Measurements from ENCODE around the gene ZNF462. TPM values are rescaled to one million over a fixed set of nuclear protein-coding genes. Genes with fewer than 3 reads are reported as not detected.
"Not testable (repeated sequence)": the region's sequence is repeated elsewhere in the genome, so short reads cannot be mapped to it uniquely, and the experiment has no call there.

The ZNF462 gene
- total and polyA plus RNA-seq, 4 donors: 30.6 to 61.7 (median 41.7) TPM

DNA sequence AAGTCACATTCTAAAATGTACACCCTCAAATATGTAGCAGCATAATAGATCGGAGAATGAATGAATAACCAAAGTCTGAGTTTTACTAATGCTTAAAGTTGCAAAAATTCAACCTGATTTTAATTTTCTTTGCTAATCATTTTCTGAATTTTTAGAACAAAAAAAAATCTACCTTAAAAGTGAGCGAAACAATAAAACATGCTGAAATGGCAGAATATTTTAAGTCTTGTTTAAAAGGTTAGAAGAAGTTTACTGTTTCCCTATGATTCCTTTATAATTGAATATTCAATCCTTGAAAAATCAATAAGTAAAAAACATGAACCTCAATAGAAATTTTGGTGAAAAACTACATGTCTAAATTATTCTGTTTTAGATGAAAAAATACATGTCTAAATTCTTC is 27.1 kb upstream of the ZNF462 start:
- no peaks in the 10 kb centered on the region for H3K4me1 ChIP-seq (ENCODE audit: control insufficient read depth, insufficient read depth, low read length)
- no peaks in the 10 kb centered on the region for H3K27me3 ChIP-seq (ENCODE audit: control insufficient read depth, insufficient read depth, low read length)
- no CpG with 5 or more reads among the region's 2 CpGs for WGBS (ENCODE audit: insufficient coverage)
- no peaks in the 10 kb centered on the region for H3K36me3 ChIP-seq (ENCODE audit: control insufficient read depth, insufficient read depth, low read length)
- no peak overlapping the region for H3K4me3 ChIP-seq (ENCODE audit: low read depth, low read length)
- no peaks in the 10 kb centered on the region for H3K9me3 ChIP-seq (ENCODE audit: control insufficient read depth, insufficient read depth, low read length)
- no peak for DNase-seq (ENCODE audit: low read depth in 4 of 6, low spot score in 6 of 6)
- H3K27ac ChIP-seq (ENCODE audit: low read depth, low read length): no peak overlapping the region

DNA sequence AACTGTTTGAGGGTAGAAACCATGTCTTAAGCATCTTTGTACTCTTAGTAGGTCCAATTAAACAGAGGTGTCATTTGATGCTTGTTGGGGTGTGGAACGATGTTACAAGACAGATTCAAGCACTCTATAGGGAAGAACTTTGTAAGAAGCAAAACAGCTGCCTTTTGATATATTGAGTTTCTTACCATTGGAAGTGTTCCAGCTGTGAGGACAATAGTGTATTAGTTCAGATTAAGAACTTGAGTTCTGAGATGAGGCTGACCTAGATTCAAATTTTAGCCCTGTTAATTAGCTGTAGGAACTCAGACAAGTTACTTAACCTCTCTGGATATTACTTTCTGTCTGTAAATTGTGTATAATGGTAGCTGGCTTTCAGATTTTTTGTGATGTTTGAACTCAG is 19.6 kb upstream of the ZNF462 start:
- H3K4me3 ChIP-seq (ENCODE audit: low read depth, low read length): no peak overlapping the region
- DNase-seq (ENCODE audit: low read depth in 4 of 6, low spot score in 6 of 6): no peak
- H3K27me3 ChIP-seq (ENCODE audit: control insufficient read depth, insufficient read depth, low read length): no peaks in the 10 kb centered on the region
- no peaks in the 10 kb centered on the region for H3K36me3 ChIP-seq (ENCODE audit: control insufficient read depth, insufficient read depth, low read length)
- no peaks in the 10 kb centered on the region for H3K9me3 ChIP-seq (ENCODE audit: control insufficient read depth, insufficient read depth, low read length)
- 78% methylated on average over 1 of the region's 1 CpG for WGBS (ENCODE audit: insufficient coverage)
- H3K4me1 ChIP-seq (ENCODE audit: control insufficient read depth, insufficient read depth, low read length): no peaks in the 10 kb centered on the region
- H3K27ac ChIP-seq (ENCODE audit: low read depth, low read length): no peak overlapping the region

DNA sequence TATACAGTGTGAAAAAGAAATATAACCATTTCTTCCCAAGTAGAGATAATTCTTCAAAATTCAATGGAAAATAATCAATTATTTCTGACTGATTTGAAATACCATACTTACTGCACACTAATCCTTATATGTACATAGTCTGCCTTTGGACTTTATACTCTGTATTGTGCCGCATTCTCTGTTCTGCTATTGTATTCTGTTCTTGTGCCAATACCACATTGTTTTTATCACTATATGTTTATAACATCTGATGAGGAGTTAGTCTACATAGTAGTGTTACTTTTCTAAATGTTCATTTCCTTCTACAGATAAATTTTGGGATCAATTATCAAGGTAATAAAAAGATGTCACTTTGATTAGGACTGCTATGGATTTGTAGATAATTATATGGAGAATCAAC is 16.7 kb upstream of the ZNF462 start:
- Histone ChIP-seq H3K4me3 (ENCODE audit: low read depth, low read length) (no peak overlapping the region), H3K27me3 (ENCODE audit: control insufficient read depth, insufficient read depth, low read length) (no peaks in the 10 kb centered on the region), H3K4me1 (ENCODE audit: control insufficient read depth, insufficient read depth, low read length) (no peaks in the 10 kb centered on the region), H3K36me3 (ENCODE audit: control insufficient read depth, insufficient read depth, low read length) (no peaks in the 10 kb centered on the region), H3K9me3 (ENCODE audit: control insufficient read depth, insufficient read depth, low read length) (no peaks in the 10 kb centered on the region), H3K27ac (ENCODE audit: low read depth, low read length) (no peak overlapping the region)
- no CpG with 5 or more reads among the region's 1 CpG for WGBS (ENCODE audit: insufficient coverage)
- no peak for DNase-seq (ENCODE audit: low read depth in 4 of 6, low spot score in 6 of 6)

DNA sequence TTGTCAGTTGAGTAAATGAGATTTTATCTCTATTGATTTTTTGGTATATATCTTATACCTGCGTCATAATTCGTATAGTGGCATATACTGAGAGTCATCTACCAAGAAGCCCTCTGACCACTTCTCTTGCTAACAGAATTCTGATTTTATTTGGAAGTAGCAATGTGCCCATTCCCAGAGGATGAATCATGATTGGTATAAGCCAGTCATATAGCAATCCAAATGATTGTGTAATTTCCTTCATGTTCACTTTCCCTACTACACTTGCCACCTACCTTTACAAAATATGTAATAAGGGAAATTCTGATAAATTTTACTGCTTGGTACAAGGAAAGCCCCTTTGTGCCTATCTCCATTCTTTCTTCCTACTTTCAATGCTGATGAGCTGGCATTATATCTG is 16.1 kb upstream of the ZNF462 start:
- Histone ChIP-seq H3K4me1 (ENCODE audit: control insufficient read depth, insufficient read depth, low read length) (no peaks in the 10 kb centered on the region), H3K4me3 (ENCODE audit: low read depth, low read length) (no peak overlapping the region), H3K27me3 (ENCODE audit: control insufficient read depth, insufficient read depth, low read length) (no peaks in the 10 kb centered on the region), H3K36me3 (ENCODE audit: control insufficient read depth, insufficient read depth, low read length) (no peaks in the 10 kb centered on the region), H3K27ac (ENCODE audit: low read depth, low read length) (no peak overlapping the region), H3K9me3 (ENCODE audit: control insufficient read depth, insufficient read depth, low read length) (no peaks in the 10 kb centered on the region)
- DNase-seq (ENCODE audit: low read depth in 4 of 6, low spot score in 6 of 6): no peak
- WGBS (ENCODE audit: insufficient coverage): no CpG with 5 or more reads among the region's 2 CpGs

DNA sequence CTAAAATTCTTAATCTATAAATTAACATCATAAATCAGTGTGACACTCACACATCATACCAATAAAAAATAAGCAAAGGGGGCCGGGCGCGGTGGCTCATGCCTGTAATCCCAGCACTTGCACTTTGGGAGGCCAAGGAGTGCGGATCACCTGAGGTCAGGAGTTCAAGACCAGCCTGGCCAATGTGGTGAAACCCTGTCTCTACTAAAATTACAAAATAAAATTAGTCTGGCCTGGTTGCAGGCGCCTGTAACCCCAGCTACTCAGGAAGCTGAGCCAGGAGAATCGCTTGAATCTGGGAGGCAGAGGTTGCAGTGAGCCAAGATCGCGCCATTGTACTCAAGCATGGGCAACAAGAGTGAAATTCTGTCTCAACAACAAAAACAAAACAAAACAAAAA is 11.3 kb upstream of the ZNF462 start:
- not testable (repeated sequence) for H3K36me3 ChIP-seq (ENCODE audit: control insufficient read depth, insufficient read depth, low read length); H3K4me3 ChIP-seq (ENCODE audit: low read depth, low read length); H3K27me3 ChIP-seq (ENCODE audit: control insufficient read depth, insufficient read depth, low read length); DNase-seq (ENCODE audit: low read depth in 4 of 6, low spot score in 6 of 6); H3K27ac ChIP-seq (ENCODE audit: low read depth, low read length); H3K9me3 ChIP-seq (ENCODE audit: control insufficient read depth, insufficient read depth, low read length); H3K4me1 ChIP-seq (ENCODE audit: control insufficient read depth, insufficient read depth, low read length)
- WGBS (ENCODE audit: insufficient coverage): 100% methylated on average over 5 of the region's 8 CpGs

DNA sequence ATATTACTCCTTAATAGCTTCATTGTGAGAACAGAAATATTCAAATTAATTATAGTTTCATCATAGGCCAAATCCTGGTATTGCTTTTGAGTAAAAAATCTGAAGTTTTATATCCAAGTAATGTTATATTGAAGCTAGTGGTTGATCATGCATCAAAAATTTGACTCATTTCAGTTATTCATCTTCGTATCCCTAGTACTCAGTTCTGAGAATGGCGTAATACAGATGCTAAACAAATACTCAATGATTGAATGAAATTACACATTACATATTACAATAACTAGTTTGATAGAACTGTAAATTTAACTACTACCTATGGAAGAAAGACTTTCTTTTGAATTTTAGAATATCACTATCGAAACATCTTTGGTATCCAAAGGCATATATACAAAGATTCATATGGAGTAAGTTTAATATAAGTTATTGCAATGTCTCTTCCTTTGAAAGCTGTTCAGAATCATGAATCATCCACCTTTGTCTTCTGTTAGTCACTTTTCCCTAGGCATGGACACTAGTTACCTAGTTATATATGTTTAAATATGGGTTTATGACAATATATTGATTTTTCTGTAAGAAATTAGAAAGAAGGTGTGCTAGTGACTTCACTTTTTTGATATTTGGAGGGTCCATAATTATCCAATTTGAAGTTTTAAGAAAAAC is 5.0 kb upstream of the ZNF462 start:
- H3K27me3 ChIP-seq (ENCODE audit: control insufficient read depth, insufficient read depth, low read length): peaks cover 3% of the 10 kb centered on the region
- WGBS (ENCODE audit: insufficient coverage): no CpG with 5 or more reads among the region's 3 CpGs
- H3K36me3 ChIP-seq (ENCODE audit: control insufficient read depth, insufficient read depth, low read length): no peaks in the 10 kb centered on the region
- no peak overlapping the region for H3K4me3 ChIP-seq (ENCODE audit: low read depth, low read length)
- H3K27ac ChIP-seq (ENCODE audit: low read depth, low read length): no peak overlapping the region
- DNase-seq (ENCODE audit: low read depth in 4 of 6, low spot score in 6 of 6): no peak
- H3K9me3 ChIP-seq (ENCODE audit: control insufficient read depth, insufficient read depth, low read length): no peaks in the 10 kb centered on the region
- H3K4me1 ChIP-seq (ENCODE audit: control insufficient read depth, insufficient read depth, low read length): peaks cover 11% of the 10 kb centered on the region

DNA sequence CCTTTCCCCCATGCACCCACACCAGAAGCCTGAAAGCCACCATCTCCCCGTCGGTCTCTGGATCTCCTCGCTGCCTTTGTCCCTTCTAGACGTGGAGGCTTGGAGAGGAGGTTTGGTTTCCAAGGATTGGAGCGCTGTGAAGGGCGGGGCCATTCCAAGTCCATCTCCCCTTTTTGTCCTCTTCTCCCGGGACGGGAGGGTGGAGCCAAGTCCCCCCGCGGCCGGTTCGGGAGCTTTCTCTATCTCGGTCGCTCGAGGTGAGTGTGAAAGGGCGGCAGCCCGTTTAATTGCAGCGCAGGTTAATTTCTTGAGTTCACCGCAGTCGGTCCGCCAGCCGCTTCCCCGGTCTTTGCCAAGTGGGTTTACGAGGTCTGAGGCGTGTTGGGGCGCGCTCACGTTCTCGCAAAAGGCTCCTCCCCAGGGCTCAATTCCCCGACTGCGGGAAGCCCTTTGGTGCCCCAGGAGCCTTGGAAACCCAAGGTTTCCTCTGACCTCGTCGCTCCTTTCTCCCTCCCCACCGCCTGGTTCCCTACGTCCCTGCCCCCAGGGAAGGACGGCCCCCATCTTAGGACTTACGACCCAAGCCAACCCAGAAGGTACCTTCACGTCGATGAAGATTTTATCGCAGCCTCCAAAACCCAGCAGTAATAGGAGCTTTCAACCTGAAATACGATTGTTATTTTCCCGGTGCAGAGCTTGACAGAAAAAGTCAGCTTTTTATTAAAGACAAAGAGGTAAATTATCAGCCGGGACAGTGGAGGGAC is 2.8 kb upstream of the ZNF462 start:
- Histone ChIP-seq H3K9me3 (ENCODE audit: control insufficient read depth, insufficient read depth, low read length) (no peaks in the 10 kb centered on the region), H3K27me3 (ENCODE audit: control insufficient read depth, insufficient read depth, low read length) (peaks cover 3% of the 10 kb centered on the region), H3K36me3 (ENCODE audit: control insufficient read depth, insufficient read depth, low read length) (no peaks in the 10 kb centered on the region), H3K4me1 (ENCODE audit: control insufficient read depth, insufficient read depth, low read length) (peaks cover 11% of the 10 kb centered on the region), H3K4me3 (ENCODE audit: low read depth, low read length) (peak overlapping the region; percentile 94), H3K27ac (ENCODE audit: low read depth, low read length) (peak overlapping the region; percentile 97)
- peak in 4 of 6 donors; percentile 39 to 91 (median 65) for DNase-seq (ENCODE audit: low read depth in 4 of 6, low spot score in 6 of 6)
- WGBS (ENCODE audit: insufficient coverage): 0% methylated on average over 37 of the region's 43 CpGs

DNA sequence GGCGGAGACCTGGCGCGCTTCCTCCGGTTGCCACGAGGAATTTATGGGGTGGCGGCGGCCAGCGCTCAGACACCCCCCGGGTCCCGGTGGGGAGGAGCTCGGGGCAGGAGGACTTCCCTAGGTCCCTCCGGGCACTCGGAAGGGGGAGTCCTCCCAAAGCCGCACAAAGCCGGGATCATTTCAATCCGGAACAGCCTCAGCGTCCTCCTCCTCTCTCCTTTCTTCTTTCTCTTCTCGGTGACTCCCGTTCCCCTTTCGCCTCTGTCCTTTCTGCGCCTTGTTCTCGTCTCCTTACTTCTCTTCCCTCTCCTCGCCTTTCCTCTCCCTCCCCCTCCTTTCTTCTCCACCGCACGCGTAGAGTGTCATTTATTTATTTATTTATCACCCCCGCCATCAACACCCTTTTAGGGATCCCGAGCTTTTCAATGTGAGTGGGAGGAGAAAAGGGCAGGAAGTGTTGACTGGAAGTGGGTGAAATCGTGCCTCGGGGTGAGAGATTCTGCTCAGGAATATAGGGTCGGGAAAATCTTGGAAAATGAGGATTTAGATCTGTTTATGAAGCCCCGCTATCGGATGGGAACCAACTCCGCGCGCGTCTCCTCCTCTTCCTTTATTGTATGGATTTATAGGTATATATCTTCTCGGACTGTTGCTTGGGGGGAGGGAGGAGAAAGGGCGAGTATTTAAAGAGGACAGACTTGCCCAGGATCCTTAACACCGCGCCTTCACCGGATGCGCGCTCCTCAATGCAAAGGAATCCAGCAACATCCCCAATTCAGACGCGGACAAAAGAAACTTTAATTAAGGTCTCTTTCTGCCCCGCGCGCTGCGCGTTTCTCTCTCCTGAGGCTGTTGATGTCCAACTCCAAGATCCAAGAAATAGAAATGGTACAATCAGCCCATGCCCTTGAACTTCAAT is 2.0 kb upstream of the ZNF462 start:
- peak in 5 of 6 donors; percentile 40 to 92 (median 70) for DNase-seq (ENCODE audit: low read depth in 4 of 6, low spot score in 6 of 6)
- Histone ChIP-seq H3K4me1 (ENCODE audit: control insufficient read depth, insufficient read depth, low read length) (peaks cover 11% of the 10 kb centered on the region), H3K36me3 (ENCODE audit: control insufficient read depth, insufficient read depth, low read length) (no peaks in the 10 kb centered on the region), H3K27ac (ENCODE audit: low read depth, low read length) (peak overlapping the region; percentile 97), H3K9me3 (ENCODE audit: control insufficient read depth, insufficient read depth, low read length) (no peaks in the 10 kb centered on the region), H3K4me3 (ENCODE audit: low read depth, low read length) (peak overlapping the region; percentile 94), H3K27me3 (ENCODE audit: control insufficient read depth, insufficient read depth, low read length) (peaks cover 3% of the 10 kb centered on the region)
- WGBS (ENCODE audit: insufficient coverage): 0% methylated on average over 38 of the region's 51 CpGs

DNA sequence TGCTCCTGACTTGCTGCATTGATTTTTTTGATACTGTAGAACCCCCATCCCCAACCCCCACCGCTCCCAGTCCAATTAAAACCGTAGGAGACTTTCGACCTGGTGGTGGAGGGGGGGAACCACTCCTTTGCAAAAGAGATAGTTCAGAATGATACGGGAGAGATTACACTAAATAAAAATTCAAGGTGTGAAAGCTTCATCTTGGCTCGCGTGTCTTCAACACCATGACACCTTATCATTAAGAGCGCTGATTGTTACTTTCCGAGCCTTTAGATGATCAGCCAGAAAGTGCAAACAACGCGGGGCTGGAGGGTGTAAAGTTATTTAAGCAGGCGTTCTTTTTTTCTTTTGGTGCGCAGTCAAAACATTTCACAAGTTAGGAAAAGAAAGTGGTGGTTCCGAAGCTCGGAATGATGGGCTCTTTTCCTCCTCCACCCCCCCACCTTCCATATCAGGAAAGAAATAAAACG is 1.3 kb upstream of the ZNF462 start:
- DNase-seq (ENCODE audit: low read depth in 4 of 6, low spot score in 6 of 6): no peak
- no peaks in the 10 kb centered on the region for H3K36me3 ChIP-seq (ENCODE audit: control insufficient read depth, insufficient read depth, low read length)
- H3K9me3 ChIP-seq (ENCODE audit: control insufficient read depth, insufficient read depth, low read length): no peaks in the 10 kb centered on the region
- H3K27me3 ChIP-seq (ENCODE audit: control insufficient read depth, insufficient read depth, low read length): peaks cover 3% of the 10 kb centered on the region
- WGBS (ENCODE audit: insufficient coverage): no CpG with 5 or more reads among the region's 15 CpGs
- H3K4me3 ChIP-seq (ENCODE audit: low read depth, low read length): peak overlapping the region; percentile 94
- peaks cover 11% of the 10 kb centered on the region for H3K4me1 ChIP-seq (ENCODE audit: control insufficient read depth, insufficient read depth, low read length)
- peak overlapping the region; percentile 97 for H3K27ac ChIP-seq (ENCODE audit: low read depth, low read length)
